Astrocyte of the spinal cord (primary cell): ENCODE results near the gene RASGEF1C.
A peak's percentile ranks its signal among the peaks of the same experiment; 100 is the strongest.

Source experiments
- DNase-seq: peaks from one replicate; pipeline ENCODE4 v3.0.0; 2011; ENCODE audit warnings: low read depth, low spot score
- H3K4me3 ChIP-seq: 2 replicates; pipeline ENCODE4 v1.5.1; 2011; ENCODE audit warnings: low read depth, mild to moderate bottlenecking, low read length, moderate library complexity
- CTCF ChIP-seq: IDR thresholded peaks from 2 replicates; pipeline ENCODE4 v1.5.1; 2012; ENCODE audit warnings: low read depth, mild to moderate bottlenecking, low read length, inconsistent platforms
- in situ Hi-C: cut with HindIII; loops from 2 replicates; pipeline ENCODE4 v1.10.0; 2017; ENCODE audit warnings: low sequenced_read_pairs

Gene RASGEF1C

GRCh38 chr5:180207593-180207992 lies 1.4 kb downstream of the RASGEF1C start:
- in situ Hi-C loops, result no loop called here
- H3K4me3 ChIP-seq, result no peak overlapping the region
- no peak for TF ChIP-seq CTCF
- no peak for DNase-seq

GRCh38 chr5:180206993-180207392 lies 2.0 kb downstream of the RASGEF1C start:
- no peak overlapping the region for H3K4me3 ChIP-seq
- DNase-seq, result no peak
- no peak for TF ChIP-seq CTCF
- in situ Hi-C loops, result no loop called here

- in situ Hi-C loops, result no loop called here
These were observed 3.1 kb downstream of the RASGEF1C start for GRCh38 chr5:180205916-180206315.

GRCh38 chr5:180204276-180204819 lies 4.7 kb downstream of the RASGEF1C start:
- DNase-seq, result no peak
- no peak for TF ChIP-seq CTCF
- in situ Hi-C loops, result no loop called here
- H3K4me3 ChIP-seq, result no peak overlapping the region

More at GRCh38 chr5:180205916-180206315, 3.1 kb downstream of the RASGEF1C start:
- no peak for DNase-seq
- H3K4me3 ChIP-seq, result no peak overlapping the region
- TF ChIP-seq CTCF, result no peak

- no peak overlapping the region for H3K4me3 ChIP-seq
- no peak for TF ChIP-seq CTCF
- no peak for DNase-seq
- in situ Hi-C loops, result no loop called here
These were observed 6.0 kb downstream of the RASGEF1C start for GRCh38 chr5:180202939-180203573.

- no peak for DNase-seq
- peak; percentile 31 for TF ChIP-seq CTCF
- in situ Hi-C loops, result no loop called here
- no peak overlapping the region for H3K4me3 ChIP-seq
These were observed 7.7 kb downstream of the RASGEF1C start for GRCh38 chr5:180201051-180201987.
